SK-N-SH (cell line): Measurements from ENCODE around the gene STIM2.

ENCODE experiments used
- JUND ChIP-seq: IDR thresholded peaks from 2 replicates; pipeline ENCODE4 v1.4.0; 2012
- NFIC ChIP-seq: IDR thresholded peaks from 2 replicates; pipeline ENCODE4 v1.4.0; 2012; ENCODE audit warnings: borderline replicate concordance
- NRF1 ChIP-seq: IDR thresholded peaks from 2 replicates; pipeline ENCODE4 v1.6.1; 2012; ENCODE audit warnings: low read depth, mild to moderate bottlenecking, low read length
- RAD21 ChIP-seq: IDR thresholded peaks from 2 replicates; pipeline ENCODE4 v1.6.1; 2012; ENCODE audit warnings: mild to moderate bottlenecking, low read length
- TEAD4 ChIP-seq: IDR thresholded peaks from 2 replicates; pipeline ENCODE4 v1.4.0; 2012; ENCODE audit warnings: mild to moderate bottlenecking, borderline replicate concordance; ENCODE audit not compliant: insufficient read depth
- TF ChIP-seq, protein P1 (sequence below): fragments of 150-350 bp; IDR thresholded peaks from 2 replicates; pipeline ENCODE4 v1.6.1; 2017; ENCODE audit warnings: antibody characterized with exemption, low read length, low read depth, borderline replicate concordance
- TF ChIP-seq, protein P2 (sequence below): fragments of 200-600 bp; sonication (generic); IDR thresholded peaks from 2 replicates; pipeline ENCODE4 v1.6.1; 2017; ENCODE audit warnings: antibody characterized with exemption, mild to moderate bottlenecking, moderate library complexity
- TF ChIP-seq, protein P3 (sequence below): IDR thresholded peaks from 2 replicates; pipeline ENCODE4; 2012

DNA sequence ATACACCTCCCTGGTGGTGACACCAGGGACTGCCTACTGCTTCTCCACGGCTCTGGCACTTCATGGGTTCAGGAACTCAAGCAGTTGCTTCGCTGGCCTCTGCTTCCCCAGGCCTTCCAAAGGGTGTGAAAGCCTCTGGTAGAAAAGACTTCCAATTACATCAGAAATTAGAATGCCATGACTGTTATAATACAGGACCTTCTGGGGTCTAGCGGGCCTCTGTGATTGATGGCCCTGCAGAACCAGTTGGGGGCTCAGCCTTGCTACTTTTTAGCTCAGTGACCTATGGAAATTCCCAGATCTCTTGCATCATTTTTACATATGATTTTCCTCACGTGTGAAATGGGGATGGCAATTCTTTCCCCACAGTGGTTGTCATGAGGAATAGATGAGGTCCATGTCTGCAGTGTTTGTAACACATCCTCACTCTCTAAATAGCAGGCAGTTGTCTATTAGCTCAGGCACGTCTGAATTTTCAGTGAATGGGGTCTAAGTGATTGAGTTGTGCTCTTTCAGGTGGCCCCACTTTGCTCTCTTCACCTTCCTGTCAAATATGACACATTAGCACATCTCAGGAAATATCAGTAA, 198.3 kb downstream of the STIM2 start:
- TF ChIP-seq, protein P1, sequence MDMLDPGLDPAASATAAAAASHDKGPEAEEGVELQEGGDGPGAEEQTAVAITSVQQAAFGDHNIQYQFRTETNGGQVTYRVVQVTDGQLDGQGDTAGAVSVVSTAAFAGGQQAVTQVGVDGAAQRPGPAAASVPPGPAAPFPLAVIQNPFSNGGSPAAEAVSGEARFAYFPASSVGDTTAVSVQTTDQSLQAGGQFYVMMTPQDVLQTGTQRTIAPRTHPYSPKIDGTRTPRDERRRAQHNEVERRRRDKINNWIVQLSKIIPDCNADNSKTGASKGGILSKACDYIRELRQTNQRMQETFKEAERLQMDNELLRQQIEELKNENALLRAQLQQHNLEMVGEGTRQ: no peak
- TF ChIP-seq, protein P2, sequence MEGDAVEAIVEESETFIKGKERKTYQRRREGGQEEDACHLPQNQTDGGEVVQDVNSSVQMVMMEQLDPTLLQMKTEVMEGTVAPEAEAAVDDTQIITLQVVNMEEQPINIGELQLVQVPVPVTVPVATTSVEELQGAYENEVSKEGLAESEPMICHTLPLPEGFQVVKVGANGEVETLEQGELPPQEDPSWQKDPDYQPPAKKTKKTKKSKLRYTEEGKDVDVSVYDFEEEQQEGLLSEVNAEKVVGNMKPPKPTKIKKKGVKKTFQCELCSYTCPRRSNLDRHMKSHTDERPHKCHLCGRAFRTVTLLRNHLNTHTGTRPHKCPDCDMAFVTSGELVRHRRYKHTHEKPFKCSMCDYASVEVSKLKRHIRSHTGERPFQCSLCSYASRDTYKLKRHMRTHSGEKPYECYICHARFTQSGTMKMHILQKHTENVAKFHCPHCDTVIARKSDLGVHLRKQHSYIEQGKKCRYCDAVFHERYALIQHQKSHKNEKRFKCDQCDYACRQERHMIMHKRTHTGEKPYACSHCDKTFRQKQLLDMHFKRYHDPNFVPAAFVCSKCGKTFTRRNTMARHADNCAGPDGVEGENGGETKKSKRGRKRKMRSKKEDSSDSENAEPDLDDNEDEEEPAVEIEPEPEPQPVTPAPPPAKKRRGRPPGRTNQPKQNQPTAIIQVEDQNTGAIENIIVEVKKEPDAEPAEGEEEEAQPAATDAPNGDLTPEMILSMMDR: no peak
- TF ChIP-seq, protein P3, sequence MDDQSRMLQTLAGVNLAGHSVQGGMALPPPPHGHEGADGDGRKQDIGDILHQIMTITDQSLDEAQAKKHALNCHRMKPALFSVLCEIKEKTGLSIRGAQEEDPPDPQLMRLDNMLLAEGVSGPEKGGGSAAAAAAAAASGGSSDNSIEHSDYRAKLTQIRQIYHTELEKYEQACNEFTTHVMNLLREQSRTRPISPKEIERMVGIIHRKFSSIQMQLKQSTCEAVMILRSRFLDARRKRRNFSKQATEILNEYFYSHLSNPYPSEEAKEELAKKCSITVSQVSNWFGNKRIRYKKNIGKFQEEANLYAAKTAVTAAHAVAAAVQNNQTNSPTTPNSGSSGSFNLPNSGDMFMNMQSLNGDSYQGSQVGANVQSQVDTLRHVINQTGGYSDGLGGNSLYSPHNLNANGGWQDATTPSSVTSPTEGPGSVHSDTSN: no peak
- TF ChIP-seq JUND (no peak), TEAD4 (no peak), NFIC (no peak), RAD21 (no peak), NRF1 (no peak)
